Stimulated activated CD8-positive, alpha-beta memory T cell treated with anti-CD3 and anti-CD28 coated beads, Interleukin-4, amount 100 ng/mL, for 24 hours (primary cell): ENCODE results near the gene CPT1B.
"Not testable (repeated sequence)": the region's sequence is repeated elsewhere in the genome, so short reads cannot be mapped to it uniquely, and the experiment has no call there.

Source experiments
- DNase-seq: peaks from one replicate; pipeline ENCODE4 v3.0.0-alpha.2; 2020; ENCODE audit warnings: low read depth

CPT1B gene

GRCh38 chr22:50577987-50578775 is at the start of gene CPT1B:
Gene CPT1B, minus strand, starts transcription at chr22:50578427. Its CDS starts 512 bp downstream, at chr22:50577915.
- DNase-seq = no peak

- DNase-seq = no peak
Measured at GRCh38 chr22:50626850-50627641, 48.8 kb upstream of the CPT1B start.

GRCh38 chr22:50626314-50626849 is 48.2 kb upstream of the CPT1B start:
- DNase-seq = no peak

GRCh38 chr22:50625568-50626313 is 47.5 kb upstream of the CPT1B start:
- DNase-seq = no peak

GRCh38 chr22:50625131-50625567 is 46.9 kb upstream of the CPT1B start:
- DNase-seq = no peak

GRCh38 chr22:50624347-50625130 is 46.3 kb upstream of the CPT1B start:
- no peak for DNase-seq

- DNase-seq = no peak
Measured at GRCh38 chr22:50622723-50623327, 44.6 kb upstream of the CPT1B start.

- no peak for DNase-seq
Measured at GRCh38 chr22:50621948-50622722, 43.9 kb upstream of the CPT1B start.

GRCh38 chr22:50621356-50621880 is 43.2 kb upstream of the CPT1B start:
- DNase-seq = no peak

GRCh38 chr22:50620593-50621355 is 42.5 kb upstream of the CPT1B start:
- DNase-seq = no peak

GRCh38 chr22:50614296-50614695 is 36.1 kb upstream of the CPT1B start:
- DNase-seq = not testable (repeated sequence)

GRCh38 chr22:50613291-50613981 is 35.2 kb upstream of the CPT1B start:
- DNase-seq = no peak

GRCh38 chr22:50612528-50613221 is 34.4 kb upstream of the CPT1B start:
- DNase-seq = no peak

GRCh38 chr22:50612168-50612527 is 33.9 kb upstream of the CPT1B start:
- DNase-seq = no peak

GRCh38 chr22:50611341-50612060 is 33.3 kb upstream of the CPT1B start:
- no peak for DNase-seq

GRCh38 chr22:50610581-50610980 is 32.4 kb upstream of the CPT1B start:
- no peak for DNase-seq

GRCh38 chr22:50610041-50610451 is 31.8 kb upstream of the CPT1B start:
- DNase-seq = no peak
